ENCODE data around the gene GPR55.

GRCh38 chr2:230927711-230928341 is 2.8 kb upstream of the GPR55 start:
- TF ChIP-seq CTCF (IDR thresholded peaks at IDR 0.05) (no peak), EP300 (IDR thresholded peaks at IDR 0.05) (no peak), POLR2A (IDR thresholded peaks at IDR 0.05) (no peak), POLR2AphosphoS5 (IDR thresholded peaks at IDR 0.05) (no peak)
